ENCODE data around the gene LRP8.

GRCh38 chr1:53316424-53316765 is 11.5 kb downstream of the LRP8 start:
- TF ChIP-seq STAT6 (CRISPR knock-in tag; conservative IDR thresholded peaks at IDR 0.05; ENCODE audit: low read depth) (no peak), CTCF (IDR thresholded peaks at IDR 0.05) (no peak), ZNF121 (CRISPR knock-in tag; IDR thresholded peaks at IDR 0.05) (no peak)
